ENCODE data around the gene TMEM132E.

TMEM132E gene

DNA sequence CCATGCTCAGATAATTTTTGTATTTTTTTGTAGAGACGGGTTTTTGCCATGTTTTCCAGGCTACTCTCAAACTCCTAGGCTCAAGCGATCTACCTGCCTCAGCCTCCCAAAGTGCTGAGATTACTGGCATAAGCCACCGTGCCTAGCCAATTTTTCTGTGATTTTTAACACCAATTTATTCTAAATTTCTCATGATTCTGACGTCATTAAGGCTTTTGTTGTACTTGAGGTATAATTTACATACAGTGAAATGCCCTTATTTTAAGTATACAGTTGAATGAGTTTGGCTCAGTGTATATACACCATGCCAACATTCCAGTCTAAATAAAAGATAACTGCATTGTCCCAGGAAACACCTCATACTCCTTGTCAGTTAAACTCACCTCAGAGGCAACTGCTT is 77.4 kb downstream of the TMEM132E start:
- TF ChIP-seq ARNTL (CRISPR knock-in tag; IDR thresholded peaks at IDR 0.05; ENCODE audit: borderline replicate concordance, low read depth) (no peak), OSR1 (CRISPR knock-in tag; IDR thresholded peaks at IDR 0.05) (no peak), TCF4 (CRISPR knock-in tag; IDR thresholded peaks at IDR 0.05; ENCODE audit: borderline replicate concordance) (no peak), ZFP30 (CRISPR knock-in tag; IDR thresholded peaks at IDR 0.05) (no peak)
- ATAC-seq: no peak

DNA sequence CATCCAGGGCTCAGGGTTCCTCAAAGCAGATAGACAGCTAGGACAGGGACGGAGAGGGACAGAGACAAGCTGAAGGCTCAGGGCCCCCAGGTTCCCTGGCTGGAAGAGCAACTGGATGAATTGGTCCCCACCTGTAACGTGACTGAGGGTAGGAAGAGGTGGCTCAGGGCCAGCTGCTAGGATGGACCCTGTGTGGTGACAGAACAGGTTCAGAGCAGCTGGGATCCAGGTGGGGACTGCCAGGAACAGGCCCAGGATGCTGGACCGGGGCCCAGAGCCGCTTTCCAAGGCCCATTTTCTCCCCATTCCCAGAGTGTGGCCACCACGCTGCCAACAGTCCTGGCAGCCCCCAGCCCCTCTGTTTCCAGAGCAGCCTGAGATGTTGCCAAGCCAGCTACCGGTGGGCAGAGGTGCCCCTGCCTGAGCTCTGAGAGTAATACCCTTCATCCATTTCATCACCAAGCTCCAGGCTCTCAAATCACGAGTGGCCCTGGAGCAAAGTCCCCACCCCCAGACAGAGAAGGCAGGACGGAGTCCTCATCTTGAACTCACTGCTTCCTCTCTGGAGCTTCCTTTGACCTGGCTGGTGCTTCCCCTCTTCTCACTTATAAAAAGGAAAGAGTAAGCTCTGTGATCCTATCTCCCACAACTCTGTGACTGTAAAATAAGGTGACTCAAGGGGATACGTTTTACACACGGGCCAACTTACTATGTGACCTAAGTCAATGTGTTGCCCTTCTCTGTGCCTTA is 79.6 kb downstream of the TMEM132E start:
- no peak for ATAC-seq
- TF ChIP-seq TCF4 (CRISPR knock-in tag; IDR thresholded peaks at IDR 0.05; ENCODE audit: borderline replicate concordance) (no peak), TOX (CRISPR knock-in tag; IDR thresholded peaks at IDR 0.05; ENCODE audit: borderline replicate concordance) (no peak), ZFP3 (CRISPR knock-in tag; IDR thresholded peaks at IDR 0.05) (no peak), ZC3H10 (CRISPR knock-in tag; IDR thresholded peaks at IDR 0.05) (no peak)
- TF ChIP-seq, protein P1, sequence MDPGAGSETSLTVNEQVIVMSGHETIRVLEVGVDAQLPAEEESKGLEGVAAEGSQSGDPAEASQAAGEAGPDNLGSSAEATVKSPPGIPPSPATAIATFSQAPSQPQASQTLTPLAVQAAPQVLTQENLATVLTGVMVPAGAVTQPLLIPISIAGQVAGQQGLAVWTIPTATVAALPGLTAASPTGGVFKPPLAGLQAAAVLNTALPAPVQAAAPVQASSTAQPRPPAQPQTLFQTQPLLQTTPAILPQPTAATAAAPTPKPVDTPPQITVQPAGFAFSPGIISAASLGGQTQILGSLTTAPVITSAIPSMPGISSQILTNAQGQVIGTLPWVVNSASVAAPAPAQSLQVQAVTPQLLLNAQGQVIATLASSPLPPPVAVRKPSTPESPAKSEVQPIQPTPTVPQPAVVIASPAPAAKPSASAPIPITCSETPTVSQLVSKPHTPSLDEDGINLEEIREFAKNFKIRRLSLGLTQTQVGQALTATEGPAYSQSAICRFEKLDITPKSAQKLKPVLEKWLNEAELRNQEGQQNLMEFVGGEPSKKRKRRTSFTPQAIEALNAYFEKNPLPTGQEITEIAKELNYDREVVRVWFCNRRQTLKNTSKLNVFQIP (CRISPR knock-in tag; IDR thresholded peaks at IDR 0.05; ENCODE audit: borderline replicate concordance, low read depth): no peak
- TF ChIP-seq, protein P2, sequence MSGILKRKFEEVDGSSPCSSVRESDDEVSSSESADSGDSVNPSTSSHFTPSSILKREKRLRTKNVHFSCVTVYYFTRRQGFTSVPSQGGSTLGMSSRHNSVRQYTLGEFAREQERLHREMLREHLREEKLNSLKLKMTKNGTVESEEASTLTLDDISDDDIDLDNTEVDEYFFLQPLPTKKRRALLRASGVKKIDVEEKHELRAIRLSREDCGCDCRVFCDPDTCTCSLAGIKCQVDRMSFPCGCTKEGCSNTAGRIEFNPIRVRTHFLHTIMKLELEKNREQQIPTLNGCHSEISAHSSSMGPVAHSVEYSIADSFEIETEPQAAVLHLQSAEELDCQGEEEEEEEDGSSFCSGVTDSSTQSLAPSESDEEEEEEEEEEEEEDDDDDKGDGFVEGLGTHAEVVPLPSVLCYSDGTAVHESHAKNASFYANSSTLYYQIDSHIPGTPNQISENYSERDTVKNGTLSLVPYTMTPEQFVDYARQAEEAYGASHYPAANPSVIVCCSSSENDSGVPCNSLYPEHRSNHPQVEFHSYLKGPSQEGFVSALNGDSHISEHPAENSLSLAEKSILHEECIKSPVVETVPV (CRISPR knock-in tag; IDR thresholded peaks at IDR 0.05): no peak

- no peak for TF ChIP-seq SNAI2 (CRISPR knock-in tag; IDR thresholded peaks at IDR 0.05)
- no peak for TF ChIP-seq RARB (CRISPR knock-in tag; IDR thresholded peaks at IDR 0.05)
- TF ChIP-seq, protein P2 (CRISPR knock-in tag; IDR thresholded peaks at IDR 0.05): no peak
- TF ChIP-seq GLIS3 (CRISPR knock-in tag; IDR thresholded peaks at IDR 0.05): no peak
- TF ChIP-seq ZNF565 (CRISPR knock-in tag; conservative IDR thresholded peaks at IDR 0.05; ENCODE audit: low read depth): no peak
- no peak for TF ChIP-seq OSR1 (CRISPR knock-in tag; IDR thresholded peaks at IDR 0.05)
- TF ChIP-seq TSHZ2 (CRISPR knock-in tag; IDR thresholded peaks at IDR 0.05): no peak
- no peak for TF ChIP-seq ZC3H10 (CRISPR knock-in tag; IDR thresholded peaks at IDR 0.05)
- no peak for TF ChIP-seq ESRRG (CRISPR knock-in tag; IDR thresholded peaks at IDR 0.05)
- no peak for TF ChIP-seq PPARA (CRISPR knock-in tag; IDR thresholded peaks at IDR 0.05; ENCODE audit: borderline replicate concordance)
- no peak for TF ChIP-seq CSDC2 (CRISPR knock-in tag; IDR thresholded peaks at IDR 0.05)
- TF ChIP-seq ZFP3 (CRISPR knock-in tag; IDR thresholded peaks at IDR 0.05): no peak
- no peak for TF ChIP-seq ARNTL (CRISPR knock-in tag; IDR thresholded peaks at IDR 0.05; ENCODE audit: borderline replicate concordance, low read depth)
- TF ChIP-seq ZNF70 (CRISPR knock-in tag; IDR thresholded peaks at IDR 0.05): no peak
- no peak for TF ChIP-seq TCF4 (CRISPR knock-in tag; IDR thresholded peaks at IDR 0.05; ENCODE audit: borderline replicate concordance)
Observed at GRCh38 chr17:34663714-34664113, 84.3 kb downstream of the TMEM132E start.

DNA sequence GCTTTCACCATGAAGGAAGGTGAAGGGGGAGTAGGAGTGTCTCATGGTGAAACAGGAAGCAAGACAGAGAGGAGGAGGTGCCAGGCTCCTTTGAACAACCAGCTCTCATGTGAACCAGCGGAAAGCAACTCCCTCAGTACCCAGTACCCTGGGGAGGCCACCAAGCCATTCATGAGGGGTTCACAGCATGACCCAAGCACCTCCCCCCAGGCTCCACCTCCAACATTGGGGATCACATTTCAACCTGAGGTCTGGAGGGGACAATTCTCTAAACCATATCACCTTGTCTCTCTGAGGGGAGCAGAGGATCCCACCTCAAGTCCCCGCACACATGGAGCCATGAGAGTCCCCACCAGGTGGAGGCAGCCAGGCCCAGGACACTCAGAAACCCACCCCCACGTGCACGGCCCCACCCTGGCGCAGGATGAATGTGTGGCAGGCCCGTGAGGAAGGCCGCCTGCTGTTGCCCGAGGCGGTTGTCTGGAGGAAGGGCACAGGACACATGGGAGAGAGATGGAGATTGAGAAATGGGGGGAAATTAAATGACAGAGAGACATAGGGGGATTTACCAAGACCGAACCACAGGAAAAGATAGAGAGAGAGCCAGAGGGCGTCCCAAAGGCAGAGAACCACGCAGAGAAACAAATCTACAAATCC is 85.9 kb downstream of the TMEM132E start:
- no peak for ATAC-seq
- TF ChIP-seq ZFP3 (CRISPR knock-in tag; IDR thresholded peaks at IDR 0.05) (no peak), TSHZ2 (CRISPR knock-in tag; IDR thresholded peaks at IDR 0.05) (no peak), PPARA (CRISPR knock-in tag; IDR thresholded peaks at IDR 0.05; ENCODE audit: borderline replicate concordance) (no peak), ESRRG (CRISPR knock-in tag; IDR thresholded peaks at IDR 0.05) (no peak), RARB (CRISPR knock-in tag; IDR thresholded peaks at IDR 0.05) (no peak), TOX (CRISPR knock-in tag; IDR thresholded peaks at IDR 0.05; ENCODE audit: borderline replicate concordance) (no peak), TCF4 (CRISPR knock-in tag; IDR thresholded peaks at IDR 0.05; ENCODE audit: borderline replicate concordance) (no peak), OSR1 (CRISPR knock-in tag; IDR thresholded peaks at IDR 0.05) (no peak), ISL1 (CRISPR knock-in tag; IDR thresholded peaks at IDR 0.05) (no peak)
- TF ChIP-seq, protein P2 (CRISPR knock-in tag; IDR thresholded peaks at IDR 0.05): no peak

More at GRCh38 chr17:34663714-34664113, 84.3 kb downstream of the TMEM132E start:
- no peak for ATAC-seq

Data from SK-N-SH treated with all-trans-retinoic acid at 6 μM for 48 hours (cell line).